Liver (tissue), 9 donors: ENCODE data around the gene JTB. TPM values are rescaled to one million over a fixed set of nuclear protein-coding genes. Genes with fewer than 3 reads are reported as not detected.
A peak's percentile ranks its signal among the peaks of the same experiment; 100 is the strongest.

Experiments
- DNase-seq: peaks from one replicate; pipeline ENCODE4 v3.0.0-alpha.2; 2017; ENCODE audit warnings: low spot score
- H3K27ac ChIP-seq, 2 donors: one replicate each; pipeline ENCODE4 v1.7.0; 2013; ENCODE audit warnings: inconsistent platforms in 2 of 2, low read length in 2 of 2, control low read depth in 1 of 2, low read depth in 1 of 2, mild to moderate bottlenecking in 1 of 2
- H3K27me3 ChIP-seq, 4 donors: one replicate each; pipeline versions ENCODE4 v1.6.1 to v1.7.0; 2013; ENCODE audit warnings: low read length in 3 of 4, inconsistent platforms in 1 of 4, mild to moderate bottlenecking in 1 of 4, moderate library complexity in 1 of 4; ENCODE audit not compliant: control insufficient read depth in 4 of 4, insufficient read depth in 4 of 4
- H3K36me3 ChIP-seq, 4 donors: one replicate each; pipeline versions ENCODE4 v1.6.1 to v1.7.0; 2013; ENCODE audit warnings: low read length in 3 of 4, mild to moderate bottlenecking in 3 of 4, low read depth in 1 of 4, moderate library complexity in 1 of 4; ENCODE audit not compliant: control insufficient read depth in 4 of 4, insufficient read depth in 3 of 4
- H3K4me1 ChIP-seq, 4 donors: one replicate each; pipeline versions ENCODE4 v1.6.1 to v1.7.0; 2013; ENCODE audit warnings: low read length in 3 of 4, mild to moderate bottlenecking in 3 of 4, moderate library complexity in 1 of 4; ENCODE audit not compliant: control insufficient read depth in 4 of 4, insufficient read depth in 4 of 4
- H3K4me3 ChIP-seq, 3 donors: one replicate each; pipeline versions ENCODE4 v1.6.1 to v1.7.0; 2013; ENCODE audit warnings: low read length in 3 of 3, control low read depth in 1 of 3, low read depth in 1 of 3, mild to moderate bottlenecking in 1 of 3
- H3K9ac ChIP-seq, 2 donors: one replicate each; pipeline ENCODE4 v1.7.0; 2013; ENCODE audit warnings: low read length in 2 of 2, mild to moderate bottlenecking in 2 of 2, moderate library complexity in 2 of 2, control low read depth in 1 of 2, low read depth in 1 of 2
- H3K9me3 ChIP-seq, 4 donors: one replicate each; pipeline versions ENCODE4 v1.6.1 to v1.7.0; 2013; ENCODE audit warnings: low read length in 3 of 4; ENCODE audit not compliant: control insufficient read depth in 4 of 4
- EGR1 ChIP-seq, 2 donors: IDR thresholded peaks; 2 replicates each; pipeline ENCODE4 v1.6.1; 2016 to 2018; ENCODE audit warnings: antibody characterized with exemption in 2 of 2, low read depth in 2 of 2
- FOXA1 ChIP-seq: IDR thresholded peaks from 2 replicates; pipeline ENCODE4 v1.6.1; 2016; ENCODE audit warnings: antibody characterized with exemption
- FOXA2 ChIP-seq: IDR thresholded peaks from 2 replicates; pipeline ENCODE4 v1.6.1; 2016; ENCODE audit warnings: antibody characterized with exemption
- GABPA ChIP-seq, 2 donors: IDR thresholded peaks in 1 of 2; conservative IDR thresholded peaks in 1 of 2; 2 replicates each; pipeline ENCODE4 v1.6.1; 2016; ENCODE audit warnings: antibody characterized with exemption in 2 of 2, mild to moderate bottlenecking in 1 of 2, moderate library complexity in 1 of 2
- HNF4A ChIP-seq, 2 donors: conservative IDR thresholded peaks; 2 replicates each; pipeline ENCODE4 v1.6.1; 2016; ENCODE audit warnings: antibody characterized with exemption in 2 of 2, mild to moderate bottlenecking in 2 of 2
- HNF4G ChIP-seq: IDR thresholded peaks from 2 replicates; pipeline ENCODE4 v1.6.1; 2016; ENCODE audit warnings: antibody characterized with exemption
- JUND ChIP-seq, 2 donors: IDR thresholded peaks; 2 replicates each; pipeline ENCODE4 v1.6.1; 2016; ENCODE audit warnings: antibody characterized with exemption in 2 of 2
- NR2F2 ChIP-seq: IDR thresholded peaks from 2 replicates; pipeline ENCODE4 v1.6.1; 2016; ENCODE audit warnings: antibody characterized with exemption
- RAD21 ChIP-seq, 2 donors: IDR thresholded peaks; 2 replicates each; pipeline ENCODE4 v1.6.1; 2016; ENCODE audit warnings: antibody characterized with exemption in 2 of 2, mild to moderate bottlenecking in 2 of 2
- RXRA ChIP-seq, 2 donors: IDR thresholded peaks; 2 replicates each; pipeline ENCODE4 v1.6.1; 2017 to 2018; ENCODE audit warnings: antibody characterized with exemption in 2 of 2, mild to moderate bottlenecking in 1 of 2
- SP1 ChIP-seq: IDR thresholded peaks from 2 replicates; pipeline ENCODE4 v1.6.1; 2018; ENCODE audit warnings: antibody characterized with exemption, mild to moderate bottlenecking
- TAF1 ChIP-seq: conservative IDR thresholded peaks from 2 replicates; pipeline ENCODE4 v1.6.1; 2016; ENCODE audit warnings: antibody characterized with exemption, mild to moderate bottlenecking
- YY1 ChIP-seq: IDR thresholded peaks from 2 replicates; pipeline ENCODE4 v1.6.1; 2016; ENCODE audit warnings: antibody characterized with exemption, mild to moderate bottlenecking
- WGBS: extraction: QIAGEN DNeasy Blood & Tissue Kit; methylation state at CpG from one replicate; pipeline ENCODE4 v1.1.7; 2013; 5-methylcytosine and 5-hydroxymethylcytosine counted together
- polyA plus RNA-seq, 2 donors: library from polyadenylated mRNA; stranded (reverse) in 1 of 2; unstranded in 1 of 2; fragments of 200-250 nt in 1 of 2; fragments of >200 nt in 1 of 2; fragmentation: Nextera tagmentation in 1 of 2; extraction: Ambion mirVana in 1 of 2; gene quantifications; one replicate each; pipeline versions ENCODE4 v1.2.1 to v1.2.3, GENCODE V29; 2013 to 2015
- total RNA-seq, 2 donors: library from RNA; depleted of rRNA; stranded (reverse); fragments of >200 nt; gene quantifications; one replicate each; pipeline ENCODE4 v1.2.3, GENCODE V29; 2014
- TF ChIP-seq, protein P1 (sequence below): IDR thresholded peaks from 2 replicates; pipeline ENCODE4 v1.6.1; 2016; ENCODE audit warnings: antibody characterized with exemption
- TF ChIP-seq, protein P2 (sequence below): IDR thresholded peaks from 2 replicates; pipeline ENCODE4 v1.6.1; 2016; ENCODE audit warnings: antibody characterized with exemption
- TF ChIP-seq, protein P3 (sequence below): IDR thresholded peaks from 2 replicates; pipeline ENCODE4 v1.6.1; 2016; ENCODE audit warnings: antibody characterized with exemption
- TF ChIP-seq, protein P4 (sequence below): IDR thresholded peaks from 2 replicates; pipeline ENCODE4 v1.6.1; 2016; ENCODE audit warnings: antibody characterized with exemption, mild to moderate bottlenecking
- TF ChIP-seq, protein P5 (sequence below): fragments of 150-350 bp; IDR thresholded peaks from 2 replicates; pipeline ENCODE4 v1.5.1; 2017; ENCODE audit warnings: improper control_type of control experiment, low read depth, low read length; ENCODE audit not compliant: missing input control
- donor health status: healthy.
- donor health status: healthy.
- donor health status: healthy.
- donor health status: healthy.
- donor health status: healthy.

The JTB gene
- total and polyA plus RNA-seq, 4 donors, result 88.9 to 182 (median 124) TPM

DNA sequence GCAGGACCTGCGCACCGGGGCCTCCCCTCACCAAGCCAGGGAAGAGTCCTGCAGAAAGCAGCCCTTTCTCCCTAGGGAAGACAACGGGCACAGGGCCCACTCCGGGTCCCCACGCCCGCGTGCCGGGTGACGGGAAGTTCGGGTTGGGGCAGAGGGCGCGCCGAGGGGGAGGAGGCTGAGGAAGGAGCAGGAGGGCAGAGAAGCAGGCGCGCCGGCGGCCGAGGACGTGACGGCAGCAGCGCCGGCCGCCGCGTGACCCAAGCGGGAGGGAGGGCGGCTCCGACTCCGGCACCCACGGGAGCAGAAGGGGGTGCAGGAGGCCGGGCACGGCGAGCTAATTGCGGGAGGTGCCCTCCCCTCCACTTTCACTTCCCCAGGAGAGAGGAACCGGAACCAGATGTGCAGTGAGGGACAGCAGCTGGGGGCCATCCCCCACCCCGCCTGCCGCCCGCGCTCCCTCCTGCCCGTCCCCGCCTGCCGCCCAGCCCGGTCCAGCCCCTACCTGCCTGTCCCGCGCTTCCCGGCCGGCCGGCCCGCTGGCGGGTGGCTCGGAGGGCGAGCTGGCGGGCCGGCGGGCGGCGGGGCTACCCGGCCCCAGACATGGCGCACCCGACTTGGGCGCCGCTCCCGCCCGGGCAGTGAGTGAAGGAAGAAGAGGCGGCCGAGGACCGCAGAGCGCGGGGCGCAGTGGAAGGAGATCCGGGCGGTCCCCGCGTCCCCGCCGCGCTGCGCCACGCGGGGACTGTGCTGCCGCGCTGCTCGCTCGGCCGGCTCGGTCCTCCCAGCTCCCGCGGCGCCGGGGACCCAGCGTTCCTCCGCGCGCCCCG is 31.5 kb downstream of the JTB start:
- TF ChIP-seq FOXA1, result no peak
- peak in 1 of 2 donors; percentile 49 for TF ChIP-seq RAD21 (IDR thresholded peaks at IDR 0.05)
- no peak for TF ChIP-seq YY1
- TF ChIP-seq HNF4G, result no peak
- TF ChIP-seq, protein P1, sequence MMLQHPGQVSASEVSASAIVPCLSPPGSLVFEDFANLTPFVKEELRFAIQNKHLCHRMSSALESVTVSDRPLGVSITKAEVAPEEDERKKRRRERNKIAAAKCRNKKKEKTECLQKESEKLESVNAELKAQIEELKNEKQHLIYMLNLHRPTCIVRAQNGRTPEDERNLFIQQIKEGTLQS, result no peak
- TF ChIP-seq, protein P2, sequence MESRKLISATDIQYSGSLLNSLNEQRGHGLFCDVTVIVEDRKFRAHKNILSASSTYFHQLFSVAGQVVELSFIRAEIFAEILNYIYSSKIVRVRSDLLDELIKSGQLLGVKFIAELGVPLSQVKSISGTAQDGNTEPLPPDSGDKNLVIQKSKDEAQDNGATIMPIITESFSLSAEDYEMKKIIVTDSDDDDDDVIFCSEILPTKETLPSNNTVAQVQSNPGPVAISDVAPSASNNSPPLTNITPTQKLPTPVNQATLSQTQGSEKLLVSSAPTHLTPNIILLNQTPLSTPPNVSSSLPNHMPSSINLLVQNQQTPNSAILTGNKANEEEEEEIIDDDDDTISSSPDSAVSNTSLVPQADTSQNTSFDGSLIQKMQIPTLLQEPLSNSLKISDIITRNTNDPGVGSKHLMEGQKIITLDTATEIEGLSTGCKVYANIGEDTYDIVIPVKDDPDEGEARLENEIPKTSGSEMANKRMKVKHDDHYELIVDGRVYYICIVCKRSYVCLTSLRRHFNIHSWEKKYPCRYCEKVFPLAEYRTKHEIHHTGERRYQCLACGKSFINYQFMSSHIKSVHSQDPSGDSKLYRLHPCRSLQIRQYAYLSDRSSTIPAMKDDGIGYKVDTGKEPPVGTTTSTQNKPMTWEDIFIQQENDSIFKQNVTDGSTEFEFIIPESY, result no peak
- TF ChIP-seq JUND (IDR thresholded peaks at IDR 0.05), result no peak
- TF ChIP-seq, protein P3, sequence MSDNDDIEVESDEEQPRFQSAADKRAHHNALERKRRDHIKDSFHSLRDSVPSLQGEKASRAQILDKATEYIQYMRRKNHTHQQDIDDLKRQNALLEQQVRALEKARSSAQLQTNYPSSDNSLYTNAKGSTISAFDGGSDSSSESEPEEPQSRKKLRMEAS, result no peak
- TF ChIP-seq, protein P4, sequence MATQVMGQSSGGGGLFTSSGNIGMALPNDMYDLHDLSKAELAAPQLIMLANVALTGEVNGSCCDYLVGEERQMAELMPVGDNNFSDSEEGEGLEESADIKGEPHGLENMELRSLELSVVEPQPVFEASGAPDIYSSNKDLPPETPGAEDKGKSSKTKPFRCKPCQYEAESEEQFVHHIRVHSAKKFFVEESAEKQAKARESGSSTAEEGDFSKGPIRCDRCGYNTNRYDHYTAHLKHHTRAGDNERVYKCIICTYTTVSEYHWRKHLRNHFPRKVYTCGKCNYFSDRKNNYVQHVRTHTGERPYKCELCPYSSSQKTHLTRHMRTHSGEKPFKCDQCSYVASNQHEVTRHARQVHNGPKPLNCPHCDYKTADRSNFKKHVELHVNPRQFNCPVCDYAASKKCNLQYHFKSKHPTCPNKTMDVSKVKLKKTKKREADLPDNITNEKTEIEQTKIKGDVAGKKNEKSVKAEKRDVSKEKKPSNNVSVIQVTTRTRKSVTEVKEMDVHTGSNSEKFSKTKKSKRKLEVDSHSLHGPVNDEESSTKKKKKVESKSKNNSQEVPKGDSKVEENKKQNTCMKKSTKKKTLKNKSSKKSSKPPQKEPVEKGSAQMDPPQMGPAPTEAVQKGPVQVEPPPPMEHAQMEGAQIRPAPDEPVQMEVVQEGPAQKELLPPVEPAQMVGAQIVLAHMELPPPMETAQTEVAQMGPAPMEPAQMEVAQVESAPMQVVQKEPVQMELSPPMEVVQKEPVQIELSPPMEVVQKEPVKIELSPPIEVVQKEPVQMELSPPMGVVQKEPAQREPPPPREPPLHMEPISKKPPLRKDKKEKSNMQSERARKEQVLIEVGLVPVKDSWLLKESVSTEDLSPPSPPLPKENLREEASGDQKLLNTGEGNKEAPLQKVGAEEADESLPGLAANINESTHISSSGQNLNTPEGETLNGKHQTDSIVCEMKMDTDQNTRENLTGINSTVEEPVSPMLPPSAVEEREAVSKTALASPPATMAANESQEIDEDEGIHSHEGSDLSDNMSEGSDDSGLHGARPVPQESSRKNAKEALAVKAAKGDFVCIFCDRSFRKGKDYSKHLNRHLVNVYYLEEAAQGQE, result peak; percentile 13
- TF ChIP-seq RXRA (IDR thresholded peaks at IDR 0.05), result peak; percentile 32 to 52
- TF ChIP-seq, protein P5, sequence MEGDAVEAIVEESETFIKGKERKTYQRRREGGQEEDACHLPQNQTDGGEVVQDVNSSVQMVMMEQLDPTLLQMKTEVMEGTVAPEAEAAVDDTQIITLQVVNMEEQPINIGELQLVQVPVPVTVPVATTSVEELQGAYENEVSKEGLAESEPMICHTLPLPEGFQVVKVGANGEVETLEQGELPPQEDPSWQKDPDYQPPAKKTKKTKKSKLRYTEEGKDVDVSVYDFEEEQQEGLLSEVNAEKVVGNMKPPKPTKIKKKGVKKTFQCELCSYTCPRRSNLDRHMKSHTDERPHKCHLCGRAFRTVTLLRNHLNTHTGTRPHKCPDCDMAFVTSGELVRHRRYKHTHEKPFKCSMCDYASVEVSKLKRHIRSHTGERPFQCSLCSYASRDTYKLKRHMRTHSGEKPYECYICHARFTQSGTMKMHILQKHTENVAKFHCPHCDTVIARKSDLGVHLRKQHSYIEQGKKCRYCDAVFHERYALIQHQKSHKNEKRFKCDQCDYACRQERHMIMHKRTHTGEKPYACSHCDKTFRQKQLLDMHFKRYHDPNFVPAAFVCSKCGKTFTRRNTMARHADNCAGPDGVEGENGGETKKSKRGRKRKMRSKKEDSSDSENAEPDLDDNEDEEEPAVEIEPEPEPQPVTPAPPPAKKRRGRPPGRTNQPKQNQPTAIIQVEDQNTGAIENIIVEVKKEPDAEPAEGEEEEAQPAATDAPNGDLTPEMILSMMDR, result no peak
- TF ChIP-seq NR2F2, result no peak
- TF ChIP-seq SP1, result peak; percentile 33
- no peak for TF ChIP-seq EGR1 (IDR thresholded peaks at IDR 0.05; ENCODE audit: low read depth in 2 of 2)
- no peak for TF ChIP-seq FOXA2
- peak in 1 of 2 donors; percentile 65 for TF ChIP-seq GABPA (IDR thresholded peaks at IDR 0.05 in 1 of 2, conservative IDR thresholded peaks at IDR 0.05 in 1 of 2)
- peak in 1 of 2 donors; percentile 42 for TF ChIP-seq HNF4A (conservative IDR thresholded peaks at IDR 0.05)
- no peak for TF ChIP-seq TAF1
- Histone ChIP-seq H3K9me3 (no peaks in the 10 kb centered on the region), H3K4me1 (peaks cover 14 to 38% (median 24%) of the 10 kb centered on the region in 4 donors), H3K27me3 (no peaks in the 10 kb centered on the region), H3K9ac (peak overlapping the region; percentile 24 to 85), H3K4me3 (peak overlapping the region; percentile 80 to 97 (median 87)), H3K27ac (peak overlapping the region; percentile 94 to 95), H3K36me3 (peaks cover 5 to 33% (median 18%) of the 10 kb centered on the region in 4 donors)
- peak; percentile 69 for DNase-seq
- WGBS, result under 1% methylated on average over 95 of the region's 95 CpGs
